ENCODE data around the gene AGO3. TPM values are rescaled to one million over a fixed set of nuclear protein-coding genes. Genes with fewer than 3 reads are reported as not detected.

Gene AGO3
- total RNA-seq, result 10 to 100 TPM; 45.6 to 47.3 TPM
- 10 to 100 TPM; 11.2 to 13.4 TPM for polyA plus RNA-seq

DNA sequence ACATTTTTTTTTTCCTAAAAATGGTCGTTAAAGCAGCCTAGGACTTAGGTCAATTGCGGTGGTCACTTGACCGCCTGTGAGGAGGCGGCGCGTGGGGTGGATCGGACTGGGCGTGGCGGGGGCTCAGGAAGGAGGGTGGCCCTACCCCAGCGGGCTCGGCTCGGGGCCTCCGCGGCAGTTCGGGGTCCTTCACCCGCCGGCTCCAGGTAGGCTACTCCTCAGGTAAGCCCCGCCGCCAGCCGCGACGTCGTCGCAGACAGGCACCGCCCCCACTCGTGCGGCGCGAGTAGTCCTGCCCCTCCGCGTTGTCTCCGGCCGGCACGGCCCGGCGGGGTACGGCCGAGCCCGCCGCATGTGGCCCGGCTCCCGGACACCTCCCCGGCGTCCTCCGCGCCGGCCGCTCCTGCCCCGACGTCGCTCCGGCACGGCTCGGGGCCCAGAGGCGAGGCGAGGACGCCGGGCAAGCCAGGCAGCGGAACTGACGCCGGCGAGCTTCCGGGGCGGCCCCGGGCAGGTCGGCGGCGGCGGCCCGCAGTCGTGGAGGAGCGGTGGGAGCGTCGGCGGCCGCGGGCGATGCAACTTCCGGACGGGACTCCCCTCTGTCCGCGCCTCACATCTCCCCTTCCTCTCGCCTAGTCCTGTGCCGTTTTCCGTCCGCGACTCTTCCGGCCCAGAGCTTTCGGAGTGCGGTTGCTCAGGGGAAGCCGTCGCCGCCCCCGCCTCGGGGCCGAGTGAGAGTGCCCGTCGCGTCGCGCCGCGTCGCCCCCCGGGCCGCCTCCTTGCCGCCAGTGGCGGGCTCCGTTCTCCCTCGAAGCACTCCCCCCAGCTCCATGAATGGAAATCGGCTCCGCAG lies at the start of gene AGO3:
Gene AGO3, plus strand, starts transcription at position 513 of the 853 bp plus-strand sequence. Its CDS starts 322 bp downstream, at position 835.
- no peaks in the 10 kb centered on the region for H3K27me3 Mint-ChIP-seq
- peaks cover 0 to 9% of the 10 kb centered on the region in 2 donors for H3K36me3 Mint-ChIP-seq
- H3K4me1 Mint-ChIP-seq, result peaks cover 22 to 37% (median 28%) of the 10 kb centered on the region in 4 donors
- Histone ChIP-seq H3K27me3 (ENCODE audit: insufficient read depth, low read length) (no peaks in the 10 kb centered on the region), H3K4me1 (ENCODE audit: insufficient read depth, low read length) (peaks cover 26% of the 10 kb centered on the region), H3K36me3 (ENCODE audit: insufficient read depth, low read length) (no peaks in the 10 kb centered on the region), H3K27ac (ENCODE audit: low read depth, low read length) (peak within 1 kb of the TSS; percentile 92), H3K9me3 (ENCODE audit: control insufficient read depth in 1 of 2, low read length in 2 of 2) (no peaks in the 10 kb centered on the region), H3K4me3 (ENCODE audit: low read length in 2 of 2) (peak within 1 kb of the TSS; percentile 71 to 72)
- CTCF ChIA-PET (ENCODE audit: partially characterized antibody), result interaction anchor here (1.0 to 1.3 kb wide), 2 partner anchors 48 to 49 kb away, joined by 3 to 5 read pairs; partner anchors contain the start of gene AGO1
- POLR2A ChIA-PET (ENCODE audit: partially characterized antibody), result interaction anchor here (0.8 to 2.0 kb wide), 23 partner anchors 9 to 738 kb away, joined by 3 to 21 read pairs (median 4); partner anchors contain the start of genes AGO1, CLSPN, KIAA0319L and MRPS15
- no peaks in the 10 kb centered on the region for H3K9me3 Mint-ChIP-seq
- peak within 1 kb of the TSS; percentile 92 to 97 (median 94) for H3K4me3 Mint-ChIP-seq
- peak within 1 kb of the TSS; percentile 97 to 99 (median 98) for H3K27ac Mint-ChIP-seq
- intact Hi-C loops (cut with micrococcal nuclease), result loop anchor here (1.0 to 10.0 kb wide), 7 partner anchors 48 to 736 kb away; partner anchors contain the start of genes ADPRS, AGO1, AGO4 and MRPS15
- DNase-seq, result peak; percentile 87 to 92 (median 89)

DNA sequence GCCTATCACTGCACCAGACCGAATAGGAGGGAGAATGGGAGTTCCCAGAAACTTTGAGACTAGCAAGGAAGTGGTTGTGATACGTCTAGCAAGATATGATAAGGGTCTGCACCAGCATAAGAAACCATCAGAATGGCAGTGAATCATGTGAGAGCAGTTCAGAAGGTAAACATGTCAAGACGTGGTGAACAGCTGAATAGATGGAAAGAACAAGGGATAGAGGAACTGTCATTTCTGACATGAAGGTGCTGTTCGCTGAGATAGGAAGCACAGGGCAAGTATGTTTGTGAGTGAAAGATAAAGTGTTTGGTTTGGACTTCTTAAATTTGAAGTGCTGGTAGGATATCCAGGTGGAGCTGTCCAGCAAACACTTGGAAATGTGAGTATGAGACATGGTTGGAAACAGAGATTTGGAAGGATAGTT lies 49.0 kb upstream of the AGO3 start:
- Histone ChIP-seq H3K36me3 (ENCODE audit: insufficient read depth, low read length) (no peaks in the 10 kb centered on the region), H3K27ac (ENCODE audit: low read depth, low read length) (no peak overlapping the region), H3K4me1 (ENCODE audit: insufficient read depth, low read length) (peaks cover 34% of the 10 kb centered on the region), H3K4me3 (ENCODE audit: low read length in 2 of 2) (no peak overlapping the region), H3K9me3 (ENCODE audit: control insufficient read depth in 1 of 2, low read length in 2 of 2) (no peaks in the 10 kb centered on the region), H3K27me3 (ENCODE audit: insufficient read depth, low read length) (no peaks in the 10 kb centered on the region)
- DNase-seq, result no peak
- Mint-ChIP-seq H3K9me3 (no peaks in the 10 kb centered on the region), H3K4me1 (peaks cover 27 to 47% (median 37%) of the 10 kb centered on the region in 4 donors), H3K36me3 (no peaks in the 10 kb centered on the region), H3K4me3 (peak overlapping the region in 7 of 8 donors; percentile 21 to 96 (median 68)), H3K27me3 (peaks cover 1 to 3% of the 10 kb centered on the region in 2 donors), H3K27ac (peak overlapping the region in 6 of 7 donors; percentile 39 to 87 (median 53))
- intact Hi-C loops (cut with micrococcal nuclease), result loop anchor here (10.0 kb wide), 1 partner anchor 403 kb away; no protein-coding TSS in a partner anchor
- CTCF ChIA-PET (ENCODE audit: partially characterized antibody), result interaction anchor here (0.7 to 1.9 kb wide), 4 partner anchors 8 to 49 kb away, joined by 3 to 16 read pairs (median 6); partner anchors contain the start of gene AGO3
- POLR2A ChIA-PET (ENCODE audit: partially characterized antibody), result interaction anchor here (1.6 to 1.8 kb wide), 2 partner anchors 49 to 113 kb away, joined by 4 to 11 read pairs; partner anchors contain the start of genes AGO3 and CLSPN

DNA sequence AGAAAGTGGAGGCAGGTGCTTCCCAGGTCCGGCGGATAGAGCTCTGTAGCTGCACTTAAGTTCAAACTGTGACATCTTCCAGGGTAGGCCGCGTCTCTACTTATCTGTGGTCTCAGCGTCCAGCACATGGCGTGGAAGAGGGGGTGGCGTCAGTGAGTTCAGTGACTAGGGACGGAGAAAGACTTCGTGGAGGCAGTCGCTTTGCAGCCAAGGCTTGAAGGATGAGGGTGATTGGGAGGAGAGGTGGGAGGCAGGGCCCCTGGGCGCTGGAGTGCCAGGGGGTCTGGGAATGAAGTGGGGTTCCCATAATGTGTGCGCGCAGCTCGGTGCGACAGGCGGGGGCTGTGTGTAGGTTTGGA lies 48.3 kb upstream of the AGO3 start:
- H3K9me3 ChIP-seq (ENCODE audit: control insufficient read depth in 1 of 2, low read length in 2 of 2), result no peaks in the 10 kb centered on the region
- ChIA-PET CTCF (ENCODE audit: partially characterized antibody) (interaction anchor here (0.7 to 1.9 kb wide), 10 partner anchors 9 to 113 kb away, joined by 3 to 16 read pairs (median 4); partner anchors contain the start of genes AGO3 and CLSPN), POLR2A (ENCODE audit: partially characterized antibody) (interaction anchor here (0.6 to 1.8 kb wide), 5 partner anchors 15 to 552 kb away, joined by 3 to 11 read pairs (median 3); partner anchors contain the start of genes AGO3 and CLSPN)
- H3K4me3 Mint-ChIP-seq, result peak overlapping the region; percentile 46 to 96 (median 64)
- intact Hi-C loops (cut with micrococcal nuclease), result loop anchor here (10.0 kb wide), 1 partner anchor 402 kb away; no protein-coding TSS in a partner anchor
- H3K27me3 ChIP-seq (ENCODE audit: insufficient read depth, low read length), result no peaks in the 10 kb centered on the region
- H3K9me3 Mint-ChIP-seq, result no peaks in the 10 kb centered on the region
- peaks cover 40% of the 10 kb centered on the region for H3K4me1 ChIP-seq (ENCODE audit: insufficient read depth, low read length)
- no peak overlapping the region for H3K4me3 ChIP-seq (ENCODE audit: low read length in 2 of 2)
- no peaks in the 10 kb centered on the region for H3K36me3 ChIP-seq (ENCODE audit: insufficient read depth, low read length)
- no peaks in the 10 kb centered on the region for H3K36me3 Mint-ChIP-seq
- peak overlapping the region; percentile 18 for H3K27ac ChIP-seq (ENCODE audit: low read depth, low read length)
- H3K27me3 Mint-ChIP-seq, result peaks cover 1 to 3% of the 10 kb centered on the region in 2 donors
- H3K4me1 Mint-ChIP-seq, result peaks cover 33 to 54% (median 42%) of the 10 kb centered on the region in 4 donors
- H3K27ac Mint-ChIP-seq, result peak overlapping the region in 6 of 7 donors; percentile 43 to 88 (median 79)
- peak in 1 of 5 donors; percentile 37 for DNase-seq

DNA sequence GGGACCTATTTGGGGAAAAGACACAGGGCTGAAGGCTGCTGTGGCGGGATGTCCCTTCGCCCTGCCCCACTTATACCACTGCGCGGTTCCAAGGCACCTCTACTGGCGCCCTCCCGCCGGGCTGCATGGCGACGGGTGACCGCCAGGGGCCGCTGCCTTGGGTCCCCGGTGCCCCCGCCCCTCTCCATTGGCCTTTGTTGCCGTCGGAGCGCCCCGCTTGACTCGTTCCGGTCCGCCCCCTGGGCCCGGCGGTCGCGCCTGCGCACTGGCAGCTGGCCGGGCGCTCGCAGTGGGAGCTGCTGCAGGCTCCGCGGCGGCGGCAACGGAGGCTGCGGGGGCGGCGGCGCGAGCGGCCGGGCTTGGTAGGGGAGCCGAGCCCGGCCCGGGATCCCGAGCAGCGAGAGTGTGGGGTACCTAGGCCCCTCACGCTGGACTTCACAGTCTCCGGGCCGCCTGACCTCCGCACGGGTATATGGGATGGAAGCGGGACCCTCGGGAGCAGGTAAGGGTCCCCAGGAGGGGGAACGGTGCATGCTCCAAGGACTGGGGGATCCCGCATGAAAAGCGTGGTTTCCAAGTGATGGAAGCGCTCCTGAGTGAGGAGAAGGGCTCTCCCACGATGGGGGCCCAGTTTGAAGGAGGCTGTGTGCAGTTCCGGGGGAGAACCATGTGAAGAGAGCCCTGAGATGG lies 47.8 kb upstream of the AGO3 start, which contains the start of gene AGO1:
Gene AGO1, plus strand, starts transcription at position 265 of the 690 bp plus-strand sequence. Its CDS starts 213 bp downstream, at position 478.
- ChIA-PET POLR2A (ENCODE audit: partially characterized antibody) (interaction anchor here (0.6 to 1.8 kb wide), 5 partner anchors 14 to 552 kb away, joined by 3 to 11 read pairs (median 3); partner anchors contain the start of genes AGO3 and CLSPN), CTCF (ENCODE audit: partially characterized antibody) (interaction anchor here (0.6 to 1.9 kb wide), 15 partner anchors 9 to 402 kb away, joined by 3 to 16 read pairs (median 4); partner anchors contain the start of gene CLSPN)
- H3K4me1 Mint-ChIP-seq, result peaks cover 37 to 58% (median 46%) of the 10 kb centered on the region in 4 donors
- no peaks in the 10 kb centered on the region for H3K9me3 Mint-ChIP-seq
- Histone ChIP-seq H3K36me3 (ENCODE audit: insufficient read depth, low read length) (no peaks in the 10 kb centered on the region), H3K27ac (ENCODE audit: low read depth, low read length) (peak within 1 kb of the TSS; percentile 77), H3K4me1 (ENCODE audit: insufficient read depth, low read length) (peaks cover 40% of the 10 kb centered on the region), H3K4me3 (ENCODE audit: low read length in 2 of 2) (peak within 1 kb of the TSS; percentile 73 to 89), H3K9me3 (ENCODE audit: control insufficient read depth in 1 of 2, low read length in 2 of 2) (no peaks in the 10 kb centered on the region), H3K27me3 (ENCODE audit: insufficient read depth, low read length) (no peaks in the 10 kb centered on the region)
- intact Hi-C loops (cut with micrococcal nuclease), result loop anchor here (1.0 to 10.0 kb wide), 2 partner anchors 48 to 402 kb away; partner anchors contain the start of gene AGO3
- H3K4me3 Mint-ChIP-seq, result peak within 1 kb of the TSS; percentile 92 to 97 (median 94)
- peak; percentile 94 to 97 (median 97) for DNase-seq
- H3K36me3 Mint-ChIP-seq, result peaks cover 0 to 1% of the 10 kb centered on the region in 2 donors
- H3K27me3 Mint-ChIP-seq, result peaks cover 1 to 3% of the 10 kb centered on the region in 2 donors
- H3K27ac Mint-ChIP-seq, result peak within 1 kb of the TSS; percentile 57 to 94 (median 87)

DNA sequence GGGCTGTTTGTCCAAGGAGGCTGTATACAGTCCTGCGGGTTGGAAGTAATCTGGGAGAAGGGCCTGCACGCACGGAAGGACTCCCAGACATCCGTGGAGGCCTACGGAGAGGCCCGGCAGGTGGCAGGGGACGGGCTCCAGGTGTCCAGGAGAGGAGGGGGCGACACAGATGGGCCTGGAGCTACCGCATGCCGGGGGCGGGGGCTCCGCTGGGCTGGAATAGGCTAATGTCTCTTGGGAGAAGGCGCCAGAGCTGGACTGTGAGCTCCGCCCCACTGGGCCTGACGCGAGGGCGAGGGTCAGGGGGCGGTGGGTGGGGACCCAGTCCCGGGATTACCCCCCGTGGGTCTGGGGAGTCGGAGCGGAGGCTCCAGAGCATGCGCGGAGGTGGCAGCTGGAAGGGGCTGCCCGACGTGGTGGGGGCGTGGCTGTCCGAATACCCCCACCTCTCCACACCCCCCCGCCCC lies 47.2 kb upstream of the AGO3 start:
- peak overlapping the region; percentile 57 to 92 (median 87) for H3K27ac Mint-ChIP-seq
- H3K4me3 Mint-ChIP-seq, result peak overlapping the region; percentile 92 to 97 (median 94)
- intact Hi-C loops (cut with micrococcal nuclease), result loop anchor here (1.0 to 10.0 kb wide), 2 partner anchors 48 to 401 kb away; partner anchors contain the start of gene AGO3
- Histone ChIP-seq H3K27ac (ENCODE audit: low read depth, low read length) (peak overlapping the region; percentile 77), H3K4me3 (ENCODE audit: low read length in 2 of 2) (peak overlapping the region; percentile 73 to 89), H3K9me3 (ENCODE audit: control insufficient read depth in 1 of 2, low read length in 2 of 2) (no peaks in the 10 kb centered on the region), H3K4me1 (ENCODE audit: insufficient read depth, low read length) (peaks cover 40% of the 10 kb centered on the region), H3K27me3 (ENCODE audit: insufficient read depth, low read length) (no peaks in the 10 kb centered on the region), H3K36me3 (ENCODE audit: insufficient read depth, low read length) (no peaks in the 10 kb centered on the region)
- ChIA-PET POLR2A (ENCODE audit: partially characterized antibody) (interaction anchor here (1.0 to 1.8 kb wide), 3 partner anchors 14 to 115 kb away, joined by 3 to 11 read pairs (median 4); partner anchors contain the start of genes AGO3 and CLSPN), CTCF (ENCODE audit: partially characterized antibody) (interaction anchor here (0.6 to 1.9 kb wide), 12 partner anchors 9 to 402 kb away, joined by 3 to 16 read pairs (median 4); partner anchors contain the start of gene CLSPN)
- H3K36me3 Mint-ChIP-seq, result peaks cover 3 to 6% of the 10 kb centered on the region in 2 donors
- peaks cover 37 to 58% (median 46%) of the 10 kb centered on the region in 4 donors for H3K4me1 Mint-ChIP-seq
- DNase-seq, result peak; percentile 16 to 60 (median 26)
- peaks cover 1 to 3% of the 10 kb centered on the region in 2 donors for H3K27me3 Mint-ChIP-seq
- H3K9me3 Mint-ChIP-seq, result no peaks in the 10 kb centered on the region

DNA sequence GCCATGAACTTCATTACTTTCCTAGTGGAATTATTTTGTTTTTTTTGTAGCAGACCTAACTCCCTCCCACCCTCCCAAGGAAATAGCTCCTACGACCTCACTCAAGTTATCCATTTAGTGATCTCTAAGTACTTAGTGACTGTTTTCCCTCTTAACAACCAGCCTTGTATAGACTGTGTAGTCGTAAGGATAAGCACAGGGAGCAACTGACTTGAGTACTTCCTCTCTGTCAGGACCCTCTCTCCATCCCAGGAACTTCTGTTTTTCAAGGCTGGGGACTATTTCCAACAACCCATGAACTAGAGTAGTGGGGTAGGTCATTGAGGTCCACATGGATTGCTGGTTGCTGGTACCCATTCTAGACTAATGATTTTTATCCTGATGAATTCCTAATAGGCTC lies 46.0 kb upstream of the AGO3 start:
- no peak overlapping the region for H3K4me3 ChIP-seq (ENCODE audit: low read length in 2 of 2)
- no peaks in the 10 kb centered on the region for H3K9me3 ChIP-seq (ENCODE audit: control insufficient read depth in 1 of 2, low read length in 2 of 2)
- intact Hi-C loops (cut with micrococcal nuclease), result loop anchor here (10.0 kb wide), 1 partner anchor 400 kb away; no protein-coding TSS in a partner anchor
- H3K27me3 ChIP-seq (ENCODE audit: insufficient read depth, low read length), result no peaks in the 10 kb centered on the region
- ChIA-PET CTCF (ENCODE audit: partially characterized antibody) (no interaction called here), POLR2A (ENCODE audit: partially characterized antibody) (no interaction called here)
- H3K27ac ChIP-seq (ENCODE audit: low read depth, low read length), result no peak overlapping the region
- peaks cover 0 to 1% of the 10 kb centered on the region in 2 donors for H3K27me3 Mint-ChIP-seq
- H3K4me1 Mint-ChIP-seq, result peaks cover 38 to 58% (median 47%) of the 10 kb centered on the region in 4 donors
- H3K9me3 Mint-ChIP-seq, result no peaks in the 10 kb centered on the region
- DNase-seq, result no peak
- H3K36me3 Mint-ChIP-seq, result peaks cover 5 to 10% of the 10 kb centered on the region in 2 donors
- peaks cover 40% of the 10 kb centered on the region for H3K4me1 ChIP-seq (ENCODE audit: insufficient read depth, low read length)
- H3K4me3 Mint-ChIP-seq, result peak overlapping the region; percentile 23 to 69 (median 58)
- no peaks in the 10 kb centered on the region for H3K36me3 ChIP-seq (ENCODE audit: insufficient read depth, low read length)
- peak overlapping the region in 4 of 7 donors; percentile 5 to 51 (median 36) for H3K27ac Mint-ChIP-seq
